ENCODE data around the gene KRTAP4-2.

- TF ChIP-seq, protein P1, sequence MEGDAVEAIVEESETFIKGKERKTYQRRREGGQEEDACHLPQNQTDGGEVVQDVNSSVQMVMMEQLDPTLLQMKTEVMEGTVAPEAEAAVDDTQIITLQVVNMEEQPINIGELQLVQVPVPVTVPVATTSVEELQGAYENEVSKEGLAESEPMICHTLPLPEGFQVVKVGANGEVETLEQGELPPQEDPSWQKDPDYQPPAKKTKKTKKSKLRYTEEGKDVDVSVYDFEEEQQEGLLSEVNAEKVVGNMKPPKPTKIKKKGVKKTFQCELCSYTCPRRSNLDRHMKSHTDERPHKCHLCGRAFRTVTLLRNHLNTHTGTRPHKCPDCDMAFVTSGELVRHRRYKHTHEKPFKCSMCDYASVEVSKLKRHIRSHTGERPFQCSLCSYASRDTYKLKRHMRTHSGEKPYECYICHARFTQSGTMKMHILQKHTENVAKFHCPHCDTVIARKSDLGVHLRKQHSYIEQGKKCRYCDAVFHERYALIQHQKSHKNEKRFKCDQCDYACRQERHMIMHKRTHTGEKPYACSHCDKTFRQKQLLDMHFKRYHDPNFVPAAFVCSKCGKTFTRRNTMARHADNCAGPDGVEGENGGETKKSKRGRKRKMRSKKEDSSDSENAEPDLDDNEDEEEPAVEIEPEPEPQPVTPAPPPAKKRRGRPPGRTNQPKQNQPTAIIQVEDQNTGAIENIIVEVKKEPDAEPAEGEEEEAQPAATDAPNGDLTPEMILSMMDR (IDR thresholded peaks at IDR 0.05) = no peak
- TF ChIP-seq EP300 (IDR thresholded peaks at IDR 0.05) = no peak
- TF ChIP-seq POLR2A (IDR thresholded peaks at IDR 0.05) = no peak
These were observed 6.1 kb downstream of the KRTAP4-2 start for GRCh38 chr17:41171886-41172285.
